DOHH2 (cell line): Measurements from ENCODE around the gene ASPRV1.

Experiments
- H3F3A ChIP-seq: fragments of 200-600 bp; sonication (generic), shearing (Covaris generic); 2 replicates; pipeline ENCODE4 v1.6.0; 2016; ENCODE audit warnings: antibody characterized with exemption, mild to moderate bottlenecking; ENCODE audit not compliant: control insufficient read depth, insufficient read depth
- H3K27ac ChIP-seq: fragments of 200-600 bp; sonication (generic); 2 replicates; pipeline ENCODE4 v1.5.1; 2014; ENCODE audit warnings: low read depth, mild to moderate bottlenecking, low read length, moderate library complexity
- H3K27me3 ChIP-seq: fragments of 200-600 bp; sonication (generic); 2 replicates; pipeline ENCODE4 v1.6.1; 2014; ENCODE audit warnings: mild to moderate bottlenecking, low read length, mixed read lengths; ENCODE audit not compliant: control insufficient read depth
- H3K36me3 ChIP-seq: fragments of 200-600 bp; sonication (generic); 2 replicates; pipeline ENCODE4 v1.6.1; 2014; ENCODE audit warnings: mild to moderate bottlenecking, low read length, moderate library complexity, mixed read lengths; ENCODE audit not compliant: control insufficient read depth
- H3K4me1 ChIP-seq: fragments of 200-600 bp; sonication (generic); 2 replicates; pipeline ENCODE4 v1.6.1; 2014; ENCODE audit warnings: mild to moderate bottlenecking, low read length, mixed read lengths; ENCODE audit not compliant: control insufficient read depth
- H3K4me2 ChIP-seq: fragments of 200-600 bp; sonication (generic); 2 replicates; pipeline ENCODE4 v1.6.0; 2014; ENCODE audit warnings: mild to moderate bottlenecking, low read length, moderate library complexity
- H3K4me3 ChIP-seq: fragments of 200-600 bp; sonication (generic); 2 replicates; pipeline ENCODE4 v1.5.1; 2014; ENCODE audit warnings: mild to moderate bottlenecking, low read length, mixed read lengths
- H3K79me2 ChIP-seq: fragments of 200-600 bp; sonication (generic); 2 replicates; pipeline ENCODE4 v1.6.1; 2014; ENCODE audit warnings: mild to moderate bottlenecking, low read length, mixed read lengths; ENCODE audit not compliant: control insufficient read depth
- H3K9me2 ChIP-seq: fragments of 200-600 bp; sonication (generic); replicated peaks from 2 replicates; pipeline ENCODE4 v1.6.1; 2014; ENCODE audit warnings: mild to moderate bottlenecking, low read length, mixed read lengths; ENCODE audit not compliant: control insufficient read depth
- H3K9me3 ChIP-seq: fragments of 200-600 bp; sonication (generic); 2 replicates; pipeline ENCODE4 v1.6.1; 2014; ENCODE audit warnings: antibody characterized with exemption, low read length, mixed read lengths; ENCODE audit not compliant: control insufficient read depth, insufficient read depth
- H4K20me1 ChIP-seq: fragments of 200-600 bp; sonication (generic); 2 replicates; pipeline ENCODE4 v1.6.0; 2014; ENCODE audit warnings: low read depth, mild to moderate bottlenecking, antibody characterized with exemption, low read length, moderate library complexity; ENCODE audit not compliant: control insufficient read depth, insufficient read depth
- EZH2phosphoT487 ChIP-seq: fragments of 200-600 bp; sonication (generic); IDR thresholded peaks from 2 replicates; pipeline ENCODE4 v1.6.1; 2017; ENCODE audit warnings: borderline replicate concordance, mild to moderate bottlenecking, antibody characterized with exemption, low read length, moderate library complexity, mixed read lengths
- TF ChIP-seq, protein P1 (sequence below): fragments of 200-600 bp; sonication (generic); IDR thresholded peaks from one replicate; pipeline ENCODE4 v1.5.1; 2014; ENCODE audit warnings: antibody characterized with exemption, mild to moderate bottlenecking, low read depth, low read length; ENCODE audit not compliant: poor library complexity, severe bottlenecking

ASPRV1 gene

DNA sequence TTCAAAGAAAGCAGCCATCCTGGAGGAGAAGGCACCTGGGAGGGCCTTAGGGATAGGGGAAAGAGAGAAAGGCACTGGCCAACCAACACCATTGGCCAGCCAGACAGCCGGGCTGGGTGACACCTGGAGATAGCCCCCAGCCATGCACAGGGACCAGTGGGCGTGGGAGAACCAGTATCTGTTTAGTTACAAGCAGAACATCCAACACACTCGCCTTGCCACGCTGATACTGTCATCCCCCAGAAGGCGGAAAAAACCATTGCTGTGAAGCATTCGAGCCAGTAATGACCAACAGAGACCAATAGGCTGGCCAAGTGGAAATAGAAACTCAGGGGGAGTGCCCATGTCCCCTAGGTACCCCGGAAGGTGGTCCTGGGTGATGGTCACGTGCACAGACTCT is 15.5 kb downstream of the ASPRV1 start:
- no peaks in the 10 kb centered on the region for H3K79me2 ChIP-seq
- H4K20me1 ChIP-seq: no peaks in the 10 kb centered on the region
- no peak overlapping the region for H3K4me2 ChIP-seq
- H3F3A ChIP-seq: no peaks in the 10 kb centered on the region
- H3K9me2 ChIP-seq: no peaks in the 10 kb centered on the region
- H3K27ac ChIP-seq: no peak overlapping the region
- TF ChIP-seq, protein P1, sequence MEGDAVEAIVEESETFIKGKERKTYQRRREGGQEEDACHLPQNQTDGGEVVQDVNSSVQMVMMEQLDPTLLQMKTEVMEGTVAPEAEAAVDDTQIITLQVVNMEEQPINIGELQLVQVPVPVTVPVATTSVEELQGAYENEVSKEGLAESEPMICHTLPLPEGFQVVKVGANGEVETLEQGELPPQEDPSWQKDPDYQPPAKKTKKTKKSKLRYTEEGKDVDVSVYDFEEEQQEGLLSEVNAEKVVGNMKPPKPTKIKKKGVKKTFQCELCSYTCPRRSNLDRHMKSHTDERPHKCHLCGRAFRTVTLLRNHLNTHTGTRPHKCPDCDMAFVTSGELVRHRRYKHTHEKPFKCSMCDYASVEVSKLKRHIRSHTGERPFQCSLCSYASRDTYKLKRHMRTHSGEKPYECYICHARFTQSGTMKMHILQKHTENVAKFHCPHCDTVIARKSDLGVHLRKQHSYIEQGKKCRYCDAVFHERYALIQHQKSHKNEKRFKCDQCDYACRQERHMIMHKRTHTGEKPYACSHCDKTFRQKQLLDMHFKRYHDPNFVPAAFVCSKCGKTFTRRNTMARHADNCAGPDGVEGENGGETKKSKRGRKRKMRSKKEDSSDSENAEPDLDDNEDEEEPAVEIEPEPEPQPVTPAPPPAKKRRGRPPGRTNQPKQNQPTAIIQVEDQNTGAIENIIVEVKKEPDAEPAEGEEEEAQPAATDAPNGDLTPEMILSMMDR: no peak
- no peak for TF ChIP-seq EZH2phosphoT487
- H3K4me1 ChIP-seq: peaks cover 16% of the 10 kb centered on the region
- H3K9me3 ChIP-seq: no peaks in the 10 kb centered on the region
- H3K27me3 ChIP-seq: no peaks in the 10 kb centered on the region
- no peak overlapping the region for H3K4me3 ChIP-seq
- no peaks in the 10 kb centered on the region for H3K36me3 ChIP-seq

DNA sequence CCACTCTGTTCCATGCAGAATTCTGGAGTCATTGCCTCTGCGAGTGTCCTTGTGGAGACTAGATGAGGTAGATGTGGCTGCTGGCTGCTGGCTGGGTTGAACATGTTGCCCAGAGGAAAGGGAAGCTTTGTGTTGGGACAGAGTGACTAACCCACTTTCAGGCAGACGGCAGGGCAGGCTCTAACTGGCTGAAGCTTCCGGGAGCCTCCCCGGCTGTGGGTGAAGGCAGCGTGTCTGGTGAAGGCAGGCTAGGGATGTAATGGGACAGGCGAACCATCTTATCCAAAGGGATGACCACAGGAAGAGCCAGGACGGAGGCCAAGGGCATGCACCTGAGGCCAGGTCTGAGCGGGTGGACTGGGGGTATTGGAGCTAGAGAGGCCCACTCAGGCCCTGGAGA is 16.0 kb downstream of the ASPRV1 start:
- TF ChIP-seq, protein P1: no peak
- TF ChIP-seq EZH2phosphoT487: no peak
- Histone ChIP-seq H3K79me2 (no peaks in the 10 kb centered on the region), H3K36me3 (no peaks in the 10 kb centered on the region), H3K4me2 (no peak overlapping the region), H3K4me3 (no peak overlapping the region), H3K27ac (no peak overlapping the region), H4K20me1 (no peaks in the 10 kb centered on the region), H3K27me3 (no peaks in the 10 kb centered on the region), H3K4me1 (peaks cover 16% of the 10 kb centered on the region), H3K9me2 (no peaks in the 10 kb centered on the region), H3K9me3 (no peaks in the 10 kb centered on the region), H3F3A (no peaks in the 10 kb centered on the region)

DNA sequence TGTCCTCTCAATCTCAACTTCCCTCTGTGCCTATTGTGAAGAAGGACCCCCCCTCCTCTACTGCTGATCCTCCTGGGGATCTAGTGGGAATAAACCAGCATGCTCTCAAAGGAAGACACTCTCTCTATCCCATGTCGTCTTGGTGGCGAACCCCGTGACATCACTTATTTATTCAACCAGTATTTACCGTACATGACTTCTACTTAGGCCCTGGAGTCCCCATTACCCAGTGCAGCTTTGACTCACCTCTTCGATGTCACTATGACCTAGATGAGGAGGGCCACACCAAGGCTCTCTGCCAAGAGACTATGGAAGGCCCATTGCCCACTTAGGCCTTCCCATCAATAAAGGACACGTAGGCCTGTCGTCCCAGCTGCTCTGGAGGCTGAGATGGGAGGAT is 16.7 kb downstream of the ASPRV1 start:
- no peaks in the 10 kb centered on the region for H3K9me2 ChIP-seq
- no peak overlapping the region for H3K27ac ChIP-seq
- no peaks in the 10 kb centered on the region for H3F3A ChIP-seq
- H3K36me3 ChIP-seq: 0 out of 2 replicates have a peak, but pooled peaks cover under 1% of the 10 kb centered on the region
- no peak overlapping the region for H3K4me3 ChIP-seq
- no peaks in the 10 kb centered on the region for H3K27me3 ChIP-seq
- no peak for TF ChIP-seq EZH2phosphoT487
- TF ChIP-seq, protein P1: no peak
- no peak overlapping the region for H3K4me2 ChIP-seq
- peaks cover 16% of the 10 kb centered on the region for H3K4me1 ChIP-seq
- no peaks in the 10 kb centered on the region for H4K20me1 ChIP-seq
- H3K79me2 ChIP-seq: no peaks in the 10 kb centered on the region
- no peaks in the 10 kb centered on the region for H3K9me3 ChIP-seq
